Lung (tissue), 12 donors: ENCODE measurements around the gene NFYC. TPM values are rescaled to one million over a fixed set of nuclear protein-coding genes. Genes with fewer than 3 reads are reported as not detected.

ENCODE experiments used
- ATAC-seq: fragments of 200-7000 bp; cut with Tn5 transposase; one replicate; pipeline ENCODE4 v1.9.1; 2020; ENCODE audit warnings: moderate number of reproducible peaks; ENCODE audit not compliant: insufficient read depth, low FRiP score
- DNase-seq, 3 donors: peaks; one replicate each; pipeline ENCODE4 v3.0.0-alpha.2; 2013 to 2017
- H3K27ac ChIP-seq, 2 donors: one replicate each; pipeline ENCODE4 v1.5.1; 2013; ENCODE audit warnings: mild to moderate bottlenecking in 2 of 2, moderate library complexity in 2 of 2, control low read depth in 1 of 2, inconsistent platforms in 1 of 2, low read depth in 1 of 2, low read length in 1 of 2
- H3K27me3 ChIP-seq, 3 donors: one replicate each; pipeline ENCODE4 v1.5.1; 2013; ENCODE audit warnings: low read length in 2 of 3; ENCODE audit not compliant: control insufficient read depth in 3 of 3, insufficient read depth in 3 of 3
- H3K36me3 ChIP-seq, 4 donors: one replicate each; pipeline ENCODE4 v1.5.1; 2013; ENCODE audit warnings: low read length in 4 of 4, mild to moderate bottlenecking in 1 of 4, moderate library complexity in 1 of 4; ENCODE audit not compliant: control insufficient read depth in 4 of 4, insufficient read depth in 4 of 4
- H3K4me1 ChIP-seq, 5 donors: one replicate each; pipeline ENCODE4 v1.5.1; 2013; ENCODE audit warnings: low read length in 5 of 5, mild to moderate bottlenecking in 2 of 5, moderate library complexity in 1 of 5; ENCODE audit not compliant: control insufficient read depth in 5 of 5, insufficient read depth in 5 of 5
- H3K4me3 ChIP-seq: one replicate; pipeline ENCODE4 v1.5.1; 2013; ENCODE audit warnings: mild to moderate bottlenecking, control low read depth, moderate library complexity
- H3K9ac ChIP-seq, 2 donors: one replicate each; pipeline ENCODE4 v1.5.1; 2013; ENCODE audit warnings: low read length in 2 of 2, control low read depth in 1 of 2; ENCODE audit not compliant: insufficient read depth in 1 of 2
- H3K9me3 ChIP-seq, 4 donors: one replicate each; pipeline ENCODE4 v1.5.1; 2013; ENCODE audit warnings: low read length in 3 of 4, mild to moderate bottlenecking in 1 of 4, moderate library complexity in 1 of 4; ENCODE audit not compliant: control insufficient read depth in 4 of 4, insufficient read depth in 3 of 4
- CTCF ChIP-seq: IDR thresholded peaks from 2 replicates; pipeline ENCODE4 v1.5.1; 2012; ENCODE audit warnings: mild to moderate bottlenecking; ENCODE audit errors: control extremely low read depth, extremely low read depth
- WGBS, 2 donors: extraction: QIAGEN DNeasy Blood & Tissue Kit; methylation state at CpG; one replicate each; pipeline ENCODE4 v1.1.7; 2013; 5-methylcytosine and 5-hydroxymethylcytosine counted together
- polyA plus RNA-seq, 2 donors: library from polyadenylated mRNA; stranded (reverse); fragments of 200-250 nt; gene quantifications; one replicate each; pipeline ENCODE4 v1.2.1, GENCODE V29; 2013
- total RNA-seq, 2 donors: library from RNA; depleted of rRNA in 1 of 2; stranded (reverse); fragments of >200 nt in 1 of 2; gene quantifications; one replicate each; pipeline ENCODE4 v1.2.1, GENCODE V29; 2014 to 2021
- donor health status: control.
- donor health status: control.
- donor health status: Bipolar disorder and iron deficiency.
- donor health status: healthy.
- donor health status: DM: yes; HTN: yes; CAD: no.

The NFYC gene
- total and polyA plus RNA-seq, 4 donors, result 28.6 to 69.5 (median 50.3) TPM

- no peak overlapping the region for H3K27ac ChIP-seq
- peaks cover 0 to 8% (median 0%) of the 10 kb centered on the region in 4 donors for H3K36me3 ChIP-seq
- no peak overlapping the region for H3K9ac ChIP-seq
- no peaks in the 10 kb centered on the region for H3K9me3 ChIP-seq
- TF ChIP-seq CTCF, result no peak
- H3K27me3 ChIP-seq, result no peaks in the 10 kb centered on the region
- H3K4me3 ChIP-seq, result no peak overlapping the region
- no peak for ATAC-seq
- H3K4me1 ChIP-seq, result peaks cover 0 to 48% (median 7%) of the 10 kb centered on the region in 5 donors
- WGBS, 2 donors, result 98% methylated on average over 1 of the region's 1 CpG
- no peak for DNase-seq
Measured at GRCh38 chr1:40717065-40717464, 25.6 kb downstream of the NFYC start.

DNA sequence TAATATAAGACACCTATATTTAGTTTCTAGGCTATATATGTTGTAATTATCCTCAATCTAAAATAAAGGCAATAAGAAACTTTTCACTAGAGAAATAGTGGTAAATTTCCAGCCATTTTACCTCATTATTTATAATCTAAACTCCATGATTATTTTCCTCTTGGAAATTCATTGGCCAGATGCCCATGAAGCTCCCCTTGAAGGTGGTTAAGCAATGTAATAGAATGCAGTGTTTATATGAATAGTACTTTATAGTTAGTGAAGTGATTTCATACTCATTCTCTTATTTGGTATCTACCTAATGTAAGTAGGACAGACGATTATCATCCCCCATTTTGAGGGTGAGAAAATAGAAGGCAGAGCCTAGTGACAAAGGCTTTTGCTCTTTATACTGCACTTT is 26.5 kb downstream of the NFYC start:
- Histone ChIP-seq H3K27ac (no peak overlapping the region), H3K9ac (no peak overlapping the region), H3K4me3 (no peak overlapping the region), H3K9me3 (no peaks in the 10 kb centered on the region), H3K27me3 (no peaks in the 10 kb centered on the region), H3K36me3 (peaks cover 0 to 8% (median 0%) of the 10 kb centered on the region in 4 donors), H3K4me1 (peaks cover 0 to 43% (median 7%) of the 10 kb centered on the region in 5 donors)
- DNase-seq (no peak), ATAC-seq (no peak)
- TF ChIP-seq CTCF, result no peak
- WGBS, 2 donors, result 35 to 48% methylated on average over 1 of the region's 1 CpG

GRCh38 chr1:40720493-40720892 is 29.0 kb downstream of the NFYC start:
- 74 to 90% methylated on average over 3 of the region's 3 CpGs for WGBS, 2 donors
- Histone ChIP-seq H3K9ac (no peak overlapping the region), H3K9me3 (no peaks in the 10 kb centered on the region), H3K27ac (no peak overlapping the region), H3K36me3 (peaks cover 0 to 6% (median 0%) of the 10 kb centered on the region in 4 donors), H3K4me1 (peaks cover 0 to 36% (median 7%) of the 10 kb centered on the region in 5 donors), H3K27me3 (no peaks in the 10 kb centered on the region), H3K4me3 (no peak overlapping the region)
- no peak for ATAC-seq
- TF ChIP-seq CTCF, result no peak
- no peak for DNase-seq

- TF ChIP-seq CTCF, result no peak
- H3K9me3 ChIP-seq, result no peaks in the 10 kb centered on the region
- no peak overlapping the region for H3K4me3 ChIP-seq
- no peaks in the 10 kb centered on the region for H3K27me3 ChIP-seq
- H3K36me3 ChIP-seq, result peaks cover 0 to 6% (median 1%) of the 10 kb centered on the region in 4 donors
- DNase-seq (no peak), ATAC-seq (no peak)
- H3K27ac ChIP-seq, result no peak overlapping the region
- H3K4me1 ChIP-seq, result peaks cover 0 to 23% (median 4%) of the 10 kb centered on the region in 5 donors
- H3K9ac ChIP-seq, result no peak overlapping the region
- 75 to 76% methylated on average over 3 of the region's 3 CpGs for WGBS, 2 donors
Measured at GRCh38 chr1:40722622-40723021, 31.1 kb downstream of the NFYC start.
